NCI-H1417 treated with DMSO at 0.1 percent for 48 hours (cell line): ENCODE measurements around the gene DDX41.

Experiments used
- DNase-seq: peaks from one replicate; lab custom pipeline; 2025; lab: John Stamatoyannopoulos, UW

The DDX41 gene

DNA sequence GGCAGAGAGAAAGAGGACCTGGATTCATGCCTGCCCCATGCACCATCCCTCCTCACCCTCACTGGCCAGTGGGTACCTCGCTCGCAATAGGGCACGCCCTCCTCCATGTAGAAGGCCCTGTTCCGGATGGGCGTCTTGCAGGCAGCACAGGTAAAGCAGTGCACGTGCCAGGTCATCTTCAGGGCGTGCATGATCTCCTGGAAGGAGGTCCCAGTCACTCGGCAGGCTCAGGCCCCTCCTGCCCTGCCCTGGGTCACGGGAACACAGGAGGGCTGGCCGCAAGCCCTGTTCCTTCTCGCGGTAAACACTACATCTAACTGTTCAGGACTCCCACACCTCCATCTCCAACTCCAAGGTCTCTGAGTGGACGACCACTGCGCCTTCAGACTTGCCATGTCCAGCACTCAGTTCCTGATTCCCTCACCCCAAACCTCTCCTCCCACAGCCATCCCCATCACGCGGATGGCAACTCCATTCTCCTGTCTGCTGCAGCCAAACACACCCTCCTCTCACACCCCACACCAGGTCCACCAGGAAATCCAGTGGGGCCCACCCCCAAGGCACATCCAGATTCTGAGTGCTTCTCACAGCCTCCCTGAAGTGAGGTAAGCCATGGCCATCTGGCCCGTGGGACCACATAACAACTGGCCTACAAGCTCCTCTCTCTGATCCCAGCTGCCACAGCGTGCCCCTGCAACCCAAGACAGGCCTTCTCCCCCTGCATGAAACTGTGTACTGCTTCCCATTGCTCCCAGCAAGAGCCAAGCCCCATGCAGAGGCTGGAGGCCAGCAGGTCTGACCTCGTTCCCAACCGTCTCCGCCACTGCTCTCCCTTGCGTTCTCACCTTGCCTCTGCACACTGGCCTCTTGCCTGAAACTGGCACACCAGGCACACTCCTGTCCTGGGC, 32.5 kb downstream of the DDX41 start:
- DNase-seq = no peak

GRCh38 chr5:177483042-177483441, 33.7 kb downstream of the DDX41 start:
- no peak for DNase-seq

- DNase-seq = no peak
Observed at GRCh38 chr5:177482359-177482795, 34.4 kb downstream of the DDX41 start.

- DNase-seq = no peak
Observed at GRCh38 chr5:177479774-177480173, 37.0 kb downstream of the DDX41 start.

- DNase-seq = no peak
Observed at GRCh38 chr5:177478711-177479646, 37.8 kb downstream of the DDX41 start.

GRCh38 chr5:177477701-177478477, 38.9 kb downstream of the DDX41 start:
- no peak for DNase-seq

GRCh38 chr5:177476531-177477233, 40.1 kb downstream of the DDX41 start:
- DNase-seq = no peak

GRCh38 chr5:177475563-177476427, 41.0 kb downstream of the DDX41 start:
- no peak for DNase-seq

DNA sequence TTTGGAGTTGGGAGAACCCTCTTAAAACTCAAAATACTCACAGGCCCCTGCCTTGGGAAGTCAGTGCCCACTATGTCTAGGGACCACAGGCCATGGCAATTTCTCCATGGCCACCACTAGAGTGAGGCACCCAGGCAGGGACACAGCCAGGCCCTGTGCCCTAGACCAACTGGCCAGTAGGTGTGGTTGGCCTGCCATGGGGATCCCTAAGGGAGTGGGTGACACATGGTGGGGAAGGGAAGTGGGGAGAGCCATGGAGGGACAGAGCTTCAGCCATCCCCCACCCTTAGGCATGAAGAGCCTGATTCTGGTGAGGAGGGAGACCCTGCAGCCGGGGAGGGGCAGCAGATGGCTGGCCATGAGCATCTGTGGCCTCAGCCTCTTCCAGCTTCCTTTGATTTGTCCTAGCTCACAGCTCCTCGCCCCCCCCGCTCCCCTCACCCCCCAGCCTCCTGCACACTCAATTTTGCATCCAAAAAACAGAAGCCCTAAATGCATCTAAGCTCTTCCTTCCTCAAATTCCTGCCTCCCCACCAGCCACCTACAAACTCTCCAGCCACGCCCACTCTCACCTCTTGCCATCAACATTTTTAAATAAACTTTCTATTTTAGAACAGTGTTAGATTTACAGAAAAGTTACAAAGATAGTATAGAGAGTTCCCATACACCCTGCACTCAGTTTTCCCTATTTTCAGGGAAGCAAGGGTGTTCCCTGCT, 41.8 kb downstream of the DDX41 start:
- DNase-seq = no peak

- DNase-seq = no peak
Observed at GRCh38 chr5:177474002-177474476, 42.7 kb downstream of the DDX41 start.

GRCh38 chr5:177473443-177474001, 43.2 kb downstream of the DDX41 start, which contains the start of gene DBN1:
DBN1 (minus strand) TSS chr5:177473634; CDS start chr5:177473521, 113 bp downstream.
- no peak for DNase-seq

GRCh38 chr5:177472460-177473442, 44.0 kb downstream of the DDX41 start:
- DNase-seq = no peak

DNA sequence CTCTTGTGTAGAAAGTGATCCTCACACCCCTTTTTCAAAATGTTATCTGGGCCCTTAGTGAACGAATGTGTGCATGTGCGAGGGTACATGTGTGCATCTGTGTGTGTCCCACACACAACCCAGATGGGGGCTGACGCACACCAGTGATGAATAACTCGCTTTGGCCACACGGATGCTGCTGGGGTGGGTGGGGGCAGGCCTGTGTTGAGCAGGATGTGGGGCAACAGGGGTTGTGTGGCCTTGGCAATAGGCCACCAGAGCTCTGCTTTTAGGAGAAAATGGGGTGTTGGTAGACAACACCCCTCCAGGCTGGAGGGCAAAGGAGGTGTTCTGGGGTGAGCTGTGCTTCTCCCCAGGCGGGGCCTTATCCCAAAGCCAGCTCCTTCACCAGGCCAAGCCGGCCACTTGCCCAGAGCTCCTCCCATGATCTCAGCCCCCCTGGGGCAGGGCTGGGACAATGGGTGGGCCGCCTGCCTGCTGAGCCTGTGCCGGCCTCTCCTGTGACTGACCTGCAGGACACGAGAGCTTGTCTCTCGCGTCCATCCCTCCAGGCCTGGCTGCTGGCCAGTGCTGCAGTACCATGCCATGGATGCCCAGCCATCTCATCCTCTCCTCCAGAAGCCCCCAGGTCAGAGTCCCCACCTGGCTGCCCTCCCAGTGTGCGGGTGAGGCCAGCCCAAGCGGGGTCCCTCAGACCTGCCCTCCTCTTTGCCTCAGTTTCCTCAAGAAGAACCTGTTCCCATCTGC, 45.0 kb downstream of the DDX41 start:
- no peak for DNase-seq

GRCh38 chr5:177470759-177471536, 45.8 kb downstream of the DDX41 start:
- DNase-seq = no peak

DNA sequence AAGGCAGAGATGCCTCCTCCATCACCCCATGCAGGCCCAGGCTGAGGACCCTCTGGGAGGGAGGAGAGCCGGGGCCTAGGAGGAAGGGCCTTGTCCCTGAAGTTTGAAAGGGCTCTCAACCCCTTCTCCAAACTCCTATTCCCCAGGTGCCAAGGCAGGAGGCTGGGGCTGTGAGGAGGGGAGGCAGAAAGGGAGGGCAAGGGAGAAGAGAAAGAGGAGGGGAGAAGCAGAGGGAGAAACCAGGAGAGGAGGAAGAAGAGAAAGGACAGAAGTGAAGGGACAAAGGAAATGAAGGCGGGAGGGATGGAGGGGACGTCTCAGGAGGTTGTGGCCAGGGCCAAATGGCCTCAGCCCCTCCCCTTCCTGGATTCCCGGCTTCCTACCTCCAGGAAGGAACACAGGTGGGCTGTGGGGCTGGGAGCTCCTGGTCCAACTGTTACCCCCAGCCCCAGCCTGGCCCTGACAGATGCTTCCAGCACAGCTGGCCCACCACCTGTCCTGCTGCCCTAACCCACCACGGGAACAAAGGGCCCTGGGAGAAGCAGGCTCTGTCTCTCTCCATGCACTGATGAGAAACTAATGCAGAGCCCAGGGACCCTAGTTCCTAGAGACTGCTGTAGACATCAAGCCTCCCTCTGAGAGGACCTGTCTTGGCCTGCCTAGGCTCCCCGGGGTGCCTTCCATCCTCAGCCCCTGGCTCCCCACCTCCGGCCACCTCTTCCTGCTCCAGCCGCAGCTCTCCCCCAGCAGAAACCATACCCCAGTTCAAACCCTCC, 46.8 kb downstream of the DDX41 start:
- DNase-seq = no peak
